ENCODE results near the gene SBK1.

SBK1 gene

DNA sequence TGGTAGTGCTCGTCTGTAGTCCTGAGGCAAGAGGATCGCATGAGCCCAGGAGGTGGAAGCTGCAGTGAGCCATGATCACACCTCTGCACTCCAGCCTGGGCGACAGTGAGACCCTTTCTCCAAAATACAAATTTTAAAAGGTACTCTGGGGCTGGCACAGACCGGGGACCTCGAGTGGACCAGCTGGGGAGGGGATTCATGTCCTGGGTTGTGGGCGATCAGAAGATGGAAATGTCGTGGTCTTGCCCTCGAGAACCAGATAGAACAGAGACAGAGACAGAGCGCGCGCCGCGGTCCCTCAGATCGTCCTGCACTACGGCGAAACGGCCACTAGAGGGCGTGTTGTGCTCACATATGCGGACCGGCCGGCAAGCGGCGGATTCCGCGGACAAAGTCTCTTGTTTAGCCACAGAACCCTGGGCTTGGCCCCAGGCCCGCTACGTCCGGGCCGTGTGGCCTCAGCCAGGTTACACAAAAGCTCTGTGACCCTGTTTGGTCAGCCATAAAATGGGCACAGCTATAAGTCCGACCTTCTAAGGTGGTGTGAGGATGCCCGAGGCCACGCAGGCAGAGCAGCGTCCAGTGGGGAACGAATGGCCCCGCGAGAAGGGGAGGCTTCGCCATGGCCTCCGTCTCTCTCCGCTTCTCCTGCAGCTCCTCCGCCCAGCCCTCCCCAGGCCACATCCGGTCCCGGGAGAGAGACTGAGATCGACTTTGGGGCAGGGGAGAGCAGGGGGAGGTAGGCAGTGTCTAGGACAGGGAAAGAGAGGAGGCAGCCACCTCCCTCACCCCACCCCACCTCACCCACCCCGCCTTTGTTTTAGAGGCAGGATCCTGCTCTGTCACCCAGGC, 14.6 kb upstream of the SBK1 start:
- peaks cover 1% of the 10 kb centered on the region for H3K27me3 ChIP-seq (replicated peaks)

DNA sequence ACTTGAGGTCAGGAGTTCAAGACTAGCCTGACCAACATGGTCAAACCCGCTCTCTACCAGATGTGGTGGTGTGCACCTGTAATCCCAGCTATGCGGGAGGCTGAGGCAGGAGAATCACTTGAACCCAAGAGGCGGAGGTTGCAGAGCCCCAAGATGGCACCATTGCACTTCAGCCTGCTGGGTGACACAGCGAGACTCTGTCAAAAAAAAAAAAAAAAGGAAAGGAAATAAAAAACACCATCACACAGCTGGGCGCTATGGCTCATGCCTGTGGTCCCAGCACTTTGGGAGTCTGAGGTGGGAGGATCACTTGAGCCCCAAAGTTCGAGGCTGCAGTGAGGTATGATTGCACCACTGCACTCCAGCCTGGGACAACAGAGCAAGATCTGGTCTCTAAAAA, 13.3 kb upstream of the SBK1 start:
- Histone ChIP-seq H3K36me3 (replicated peaks) (no peaks in the 10 kb centered on the region), H3K4me3 (ENCODE audit: low read depth, low read length) (no peak overlapping the region), H3K27me3 (replicated peaks) (peaks cover 1% of the 10 kb centered on the region), H3K27ac (no peak overlapping the region)
- in situ Hi-C loops (cut with HindIII; ENCODE audit: low pct_ligation_motif_present, low sequenced_read_pairs): no loop called here
- TF ChIP-seq, protein P1, sequence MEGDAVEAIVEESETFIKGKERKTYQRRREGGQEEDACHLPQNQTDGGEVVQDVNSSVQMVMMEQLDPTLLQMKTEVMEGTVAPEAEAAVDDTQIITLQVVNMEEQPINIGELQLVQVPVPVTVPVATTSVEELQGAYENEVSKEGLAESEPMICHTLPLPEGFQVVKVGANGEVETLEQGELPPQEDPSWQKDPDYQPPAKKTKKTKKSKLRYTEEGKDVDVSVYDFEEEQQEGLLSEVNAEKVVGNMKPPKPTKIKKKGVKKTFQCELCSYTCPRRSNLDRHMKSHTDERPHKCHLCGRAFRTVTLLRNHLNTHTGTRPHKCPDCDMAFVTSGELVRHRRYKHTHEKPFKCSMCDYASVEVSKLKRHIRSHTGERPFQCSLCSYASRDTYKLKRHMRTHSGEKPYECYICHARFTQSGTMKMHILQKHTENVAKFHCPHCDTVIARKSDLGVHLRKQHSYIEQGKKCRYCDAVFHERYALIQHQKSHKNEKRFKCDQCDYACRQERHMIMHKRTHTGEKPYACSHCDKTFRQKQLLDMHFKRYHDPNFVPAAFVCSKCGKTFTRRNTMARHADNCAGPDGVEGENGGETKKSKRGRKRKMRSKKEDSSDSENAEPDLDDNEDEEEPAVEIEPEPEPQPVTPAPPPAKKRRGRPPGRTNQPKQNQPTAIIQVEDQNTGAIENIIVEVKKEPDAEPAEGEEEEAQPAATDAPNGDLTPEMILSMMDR (IDR thresholded peaks at IDR 0.05; ENCODE audit: low read depth, low read length, missing control alignments): no peak
- no peak for DNase-seq

More for the DNA sequence above, 14.6 kb upstream of the SBK1 start:
- TF ChIP-seq, protein P1 (IDR thresholded peaks at IDR 0.05; ENCODE audit: low read depth, low read length, missing control alignments): peak; percentile 91
- no peak overlapping the region for H3K27ac ChIP-seq
- H3K4me3 ChIP-seq (ENCODE audit: low read depth, low read length): peak overlapping the region; percentile 50
- DNase-seq: peak; percentile 72
- in situ Hi-C loops (cut with HindIII; ENCODE audit: low pct_ligation_motif_present, low sequenced_read_pairs): no loop called here
- H3K36me3 ChIP-seq (replicated peaks): no peaks in the 10 kb centered on the region

DNA sequence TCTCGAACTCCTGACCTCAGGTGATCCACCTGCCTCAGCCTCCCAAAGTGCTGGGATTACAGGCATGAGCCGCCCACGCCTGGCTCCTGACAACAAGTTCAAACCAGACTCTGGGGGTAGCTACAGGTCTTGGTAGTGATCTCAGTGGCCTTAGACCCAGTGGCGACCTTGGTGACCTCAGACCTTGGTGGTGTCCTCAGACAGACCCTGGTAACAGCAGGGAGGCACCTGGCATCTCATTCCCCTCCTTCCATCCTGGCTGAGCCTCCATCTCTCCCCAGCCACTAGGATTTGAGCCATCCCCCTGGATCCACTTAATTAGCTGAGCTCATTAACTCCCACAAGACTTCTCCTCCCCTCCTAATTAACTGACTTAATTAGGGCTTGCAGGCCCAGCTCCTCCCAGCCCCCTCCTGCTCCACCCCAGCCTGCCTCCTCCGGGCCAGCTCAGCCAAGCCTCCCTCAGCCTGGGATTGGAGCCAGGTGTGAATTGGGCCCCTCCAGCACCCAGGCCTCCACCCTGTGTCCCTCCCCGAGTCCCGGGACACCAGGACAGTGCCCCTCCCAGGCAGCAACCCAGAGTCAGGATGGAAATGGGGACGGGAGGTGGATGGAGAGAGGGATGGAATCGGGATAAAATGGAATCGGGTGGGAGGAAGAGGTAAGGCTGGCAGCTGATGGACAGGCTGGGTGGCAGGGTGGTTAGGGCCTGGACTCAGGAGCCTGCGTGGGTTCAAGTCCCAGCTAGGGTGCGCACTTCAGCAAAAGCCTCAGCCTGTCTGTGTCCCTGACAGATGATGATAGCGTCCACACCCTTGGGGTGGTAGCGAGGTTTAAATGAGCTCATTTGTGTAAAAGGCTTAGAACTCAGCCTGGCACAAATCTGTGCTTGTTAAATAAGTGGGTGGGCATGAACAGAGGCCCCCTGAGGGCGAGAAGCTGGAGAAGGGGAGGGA, 11.2 kb upstream of the SBK1 start:
- H3K36me3 ChIP-seq (replicated peaks): no peaks in the 10 kb centered on the region
- DNase-seq: no peak
- no peak overlapping the region for H3K4me3 ChIP-seq (ENCODE audit: low read depth, low read length)
- H3K27me3 ChIP-seq (replicated peaks): no peaks in the 10 kb centered on the region
- in situ Hi-C loops (cut with HindIII; ENCODE audit: low pct_ligation_motif_present, low sequenced_read_pairs): no loop called here
- no peak overlapping the region for H3K27ac ChIP-seq
- TF ChIP-seq, protein P1 (IDR thresholded peaks at IDR 0.05; ENCODE audit: low read depth, low read length, missing control alignments): no peak

DNA sequence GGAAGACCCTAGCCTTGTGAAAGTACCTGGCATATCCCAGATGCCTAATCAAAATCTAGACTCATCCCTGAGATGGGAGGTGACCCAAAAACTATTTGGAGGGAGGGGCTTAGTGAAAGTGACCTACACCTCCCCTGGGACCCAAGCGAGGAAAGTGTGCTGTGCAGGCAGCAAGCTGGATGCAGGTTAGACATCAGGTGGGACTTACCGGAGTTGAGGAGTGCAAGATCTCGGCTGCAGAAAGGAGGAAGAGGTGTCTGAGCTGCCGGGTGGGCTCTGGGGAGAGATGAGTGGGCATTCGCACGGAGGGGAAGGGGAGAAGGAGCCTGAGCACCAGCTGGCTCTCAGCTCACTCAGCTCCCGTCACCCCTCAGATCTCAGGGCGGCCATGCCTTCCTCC, 10.3 kb upstream of the SBK1 start:
- in situ Hi-C loops (cut with HindIII; ENCODE audit: low pct_ligation_motif_present, low sequenced_read_pairs): no loop called here
- TF ChIP-seq, protein P1 (IDR thresholded peaks at IDR 0.05; ENCODE audit: low read depth, low read length, missing control alignments): no peak
- no peaks in the 10 kb centered on the region for H3K27me3 ChIP-seq (replicated peaks)
- no peak overlapping the region for H3K4me3 ChIP-seq (ENCODE audit: low read depth, low read length)
- H3K27ac ChIP-seq: no peak overlapping the region
- no peaks in the 10 kb centered on the region for H3K36me3 ChIP-seq (replicated peaks)
- DNase-seq: no peak

DNA sequence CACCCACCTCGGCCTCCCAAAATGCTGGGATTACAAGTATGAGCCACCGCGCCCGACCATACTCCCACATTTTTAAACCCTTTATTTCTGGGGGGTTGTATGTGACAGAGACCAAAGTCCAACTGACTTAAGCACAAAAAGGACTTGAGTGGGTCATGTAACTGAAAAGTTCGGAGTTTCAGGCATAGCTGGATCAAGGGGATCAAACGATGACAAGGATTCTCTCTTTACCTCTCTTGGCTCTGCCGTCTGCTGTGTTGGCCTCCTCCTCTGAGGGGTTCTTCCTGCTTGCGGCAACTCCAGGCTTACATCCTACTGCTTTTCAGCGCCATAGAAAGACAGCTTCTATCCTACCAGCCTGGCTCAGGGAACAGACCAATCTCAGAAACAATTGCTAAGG, 9.2 kb upstream of the SBK1 start:
- in situ Hi-C loops (cut with HindIII; ENCODE audit: low pct_ligation_motif_present, low sequenced_read_pairs): no loop called here
- H3K27ac ChIP-seq: no peak overlapping the region
- H3K4me3 ChIP-seq (ENCODE audit: low read depth, low read length): no peak overlapping the region
- TF ChIP-seq, protein P1 (IDR thresholded peaks at IDR 0.05; ENCODE audit: low read depth, low read length, missing control alignments): no peak
- no peaks in the 10 kb centered on the region for H3K36me3 ChIP-seq (replicated peaks)
- no peak for DNase-seq
- no peaks in the 10 kb centered on the region for H3K27me3 ChIP-seq (replicated peaks)
